B cell (primary cell): ENCODE results near the gene EML3. TPM values are rescaled to one million over a fixed set of nuclear protein-coding genes. Genes with fewer than 3 reads are reported as not detected.

Experiments used
- ATAC-seq: fragments of 200-7000 bp; cut with Tn5 transposase; one replicate; pipeline ENCODE4 v1.10.0; 2021; ENCODE audit warnings: low read depth, mild to moderate bottlenecking, moderate number of reproducible peaks, moderate library complexity
- CTCF ChIA-PET: fragments of 350-600 bp; sonication (Branson Sonifier 250); formaldehyde crosslinking; loops from one replicate; lab custom pipeline; 2021; ENCODE audit warnings: antibody characterized with exemption, inconsistent platforms; lab: Charles Lee
- POLR2A ChIA-PET: fragments of 350-600 bp; sonication (Branson Sonifier 250); formaldehyde crosslinking; loops from one replicate; lab custom pipeline; 2021; ENCODE audit warnings: antibody characterized with exemption; lab: Charles Lee
- DNase-seq: peaks from one replicate; pipeline ENCODE4 v3.0.0; 2013
- H2AFZ ChIP-seq: 2 replicates; pipeline ENCODE4 v1.6.1; 2012; ENCODE audit warnings: mild to moderate bottlenecking, low read depth, low read length; ENCODE audit not compliant: insufficient read depth, poor library complexity, severe bottlenecking
- H3K27ac ChIP-seq, 2 donors: 1 replicate in 1 of 2; 2 replicates in 1 of 2; pipeline ENCODE4 v1.5.1; 2012 to 2013; ENCODE audit warnings: low read length in 2 of 2, mild to moderate bottlenecking in 2 of 2, moderate library complexity in 1 of 2
- H3K27me3 ChIP-seq, 4 experiments: fragments of 200-600 bp in 1 of 4; sonication (generic) in 1 of 4; replicated peaks in 1 of 4; 1 replicate in 2 of 4; 2 replicates in 2 of 4; pipeline versions ENCODE4 v1.6.1 to v1.7.0; 2013 to 2016; ENCODE audit warnings: low read length in 3 of 4, mild to moderate bottlenecking in 2 of 4, mixed read lengths in 1 of 4, moderate library complexity in 1 of 4; ENCODE audit not compliant: insufficient read depth in 4 of 4, control insufficient read depth in 3 of 4; ENCODE audit errors: control extremely low read depth in 1 of 4
- H3K36me3 ChIP-seq, 2 experiments: replicated peaks in 1 of 2; 1 replicate in 1 of 2; 2 replicates in 1 of 2; pipeline versions ENCODE4 v1.6.1 to v1.7.1; 2013; ENCODE audit warnings: low read length in 1 of 2; ENCODE audit not compliant: insufficient read depth in 2 of 2, control insufficient read depth in 1 of 2; ENCODE audit errors: control extremely low read depth in 1 of 2, extremely low read depth in 1 of 2
- H3K4me1 ChIP-seq, 2 donors: fragments of 200-600 bp in 1 of 2; sonication (generic) in 1 of 2; 1 replicate in 1 of 2; 2 replicates in 1 of 2; pipeline versions ENCODE4 v1.5.1 to v1.6.1; 2013 to 2017; ENCODE audit warnings: low read length in 2 of 2; ENCODE audit not compliant: control insufficient read depth in 2 of 2, insufficient read depth in 2 of 2
- H3K4me2 ChIP-seq: replicated peaks from 2 replicates; pipeline ENCODE3; 2012; ENCODE audit warnings: mild to moderate bottlenecking, low read depth, low read length; ENCODE audit not compliant: poor library complexity, severe bottlenecking
- H3K4me3 ChIP-seq, 5 experiments: fragments of 200-600 bp in 1 of 5; sonication (generic) in 1 of 5; 1 replicate in 3 of 5; 2 replicates in 2 of 5; pipeline versions ENCODE4 v1.5.1 to v1.7.0; 2011 to 2016; ENCODE audit warnings: low read length in 4 of 5, mild to moderate bottlenecking in 4 of 5, low read depth in 2 of 5, control low read depth in 1 of 5, moderate library complexity in 1 of 5; ENCODE audit not compliant: insufficient read depth in 1 of 5; ENCODE audit errors: control extremely low read depth in 1 of 5, extremely low read depth in 1 of 5
- H3K79me2 ChIP-seq: fragments of 200-600 bp; sonication (generic); one replicate; pipeline ENCODE4 v1.6.0; 2016; ENCODE audit warnings: low read length; ENCODE audit not compliant: control insufficient read depth, insufficient read depth
- H3K9ac ChIP-seq: fragments of 200-600 bp; sonication (generic); 2 replicates; pipeline ENCODE4 v1.6.1; 2017; ENCODE audit warnings: mild to moderate bottlenecking, low read length, moderate library complexity
- H3K9me3 ChIP-seq, 3 donors: one replicate each; pipeline versions ENCODE4 v1.6.1 to v1.7.1; 2013; ENCODE audit warnings: low read length in 2 of 3; ENCODE audit not compliant: control insufficient read depth in 2 of 3, insufficient read depth in 1 of 3; ENCODE audit errors: control extremely low read depth in 1 of 3
- H4K20me1 ChIP-seq: 2 replicates; pipeline ENCODE4 v1.6.0; 2012; ENCODE audit warnings: mild to moderate bottlenecking, low read length; ENCODE audit not compliant: insufficient read depth, control insufficient read depth, poor library complexity, severe bottlenecking
- H3K27ac Mint-ChIP-seq: one replicate; pipeline ENCODE4 v1.8.0; 2021; ENCODE audit warnings: mixed read lengths
- H3K27me3 Mint-ChIP-seq: one replicate; pipeline ENCODE4 v1.8.0; 2021; ENCODE audit warnings: mixed read lengths
- H3K4me1 Mint-ChIP-seq: one replicate; pipeline ENCODE4 v1.8.0; 2021; ENCODE audit warnings: mixed read lengths
- H3K4me3 Mint-ChIP-seq: one replicate; pipeline ENCODE4 v1.8.0; 2021; ENCODE audit warnings: mixed read lengths
- H3K9me3 Mint-ChIP-seq: one replicate; pipeline ENCODE4 v1.8.0; 2022; ENCODE audit warnings: mixed read lengths; ENCODE audit not compliant: insufficient read depth
- CTCF ChIP-seq: fragments of 200-600 bp; IDR thresholded peaks from one replicate; pipeline ENCODE4 v1.8.0; 2022; ENCODE audit warnings: antibody characterized with exemption, mild to moderate bottlenecking
- EZH2 ChIP-seq: IDR thresholded peaks from 2 replicates; pipeline ENCODE4 v1.6.1; 2012; ENCODE audit warnings: borderline replicate concordance, low read depth, mild to moderate bottlenecking, moderate library complexity, low read length; ENCODE audit not compliant: insufficient read depth, poor library complexity, severe bottlenecking
- WGBS: methylation state at CpG from one replicate; pipeline ENCODE4 v1.1.5; 2013; ENCODE audit warnings: missing lambda C conversion rate; ENCODE audit not compliant: insufficient coverage; 5-methylcytosine and 5-hydroxymethylcytosine counted together
- intact Hi-C: fragments of 100-400 bp; cut with micrococcal nuclease; formaldehyde crosslinking; loops from one replicate; pipeline ENCODE4 v1.10.0; 2022
- polyA plus RNA-seq: library from polyadenylated mRNA; depleted of rRNA; stranded (reverse); fragments of >200 nt; gene quantifications from 2 replicates; pipeline ENCODE4 v1.2.3, GENCODE V29; 2012
- total RNA-seq, 2 donors: library from RNA; stranded (reverse); fragments of 120-200 nt in 1 of 2; gene quantifications; 1 replicate in 1 of 2; 2 replicates in 1 of 2; pipeline versions ENCODE4 v1.2.3 to v1.2.4, GENCODE V29; 2013 to 2022

Gene EML3
- total and polyA plus RNA-seq, 2 donors (not counting 1 experiment from before 2014, with no cell fraction given), result 127 to 128 TPM

GRCh38 chr11:62559204-62559603 lies 53.4 kb downstream of the EML3 start:
- H3K79me2 ChIP-seq, result peaks cover 13% of the 10 kb centered on the region
- H3K27ac Mint-ChIP-seq, result peak overlapping the region; percentile 78
- H3K4me1 Mint-ChIP-seq, result peaks cover 49% of the 10 kb centered on the region
- no peak for ATAC-seq
- no peak for TF ChIP-seq EZH2
- TF ChIP-seq CTCF, result no peak
- peaks cover 37 to 55% of the 10 kb centered on the region in 2 donors for H3K4me1 ChIP-seq
- peaks cover 10 to 36% of the 10 kb centered on the region in 2 experiments for H3K36me3 ChIP-seq
- CTCF ChIA-PET, result interaction anchor here (0.6 to 13.2 kb wide), 15 partner anchors 8 to 164 kb away, joined by 3 to 376 read pairs (median 9); partner anchors contain the start of genes AHNAK and EEF1G
- H3K4me3 ChIP-seq, result no peak overlapping the region
- no peak overlapping the region for H3K9ac ChIP-seq
- no peak overlapping the region for H3K4me2 ChIP-seq
- no peaks in the 10 kb centered on the region for H3K27me3 Mint-ChIP-seq
- DNase-seq, result no peak
- peak overlapping the region in 1 of 2 donors; percentile 98 for H3K27ac ChIP-seq
- no peaks in the 10 kb centered on the region for H3K9me3 Mint-ChIP-seq
- H3K27me3 ChIP-seq, result no peaks in the 10 kb centered on the region
- peak overlapping the region; percentile 34 for H3K4me3 Mint-ChIP-seq
- H2AFZ ChIP-seq, result no peak overlapping the region
- intact Hi-C loops, result loop anchor here (5.0 kb wide), 1 partner anchor 283 kb away; no protein-coding TSS in a partner anchor
- no peaks in the 10 kb centered on the region for H3K9me3 ChIP-seq
- peaks cover 15% of the 10 kb centered on the region for H4K20me1 ChIP-seq
- 94% methylated on average over 5 of the region's 8 CpGs for WGBS
- POLR2A ChIA-PET, result interaction anchor here (9.3 kb wide), 1 partner anchor 17 kb away, joined by 119 read pairs; no protein-coding TSS in a partner anchor

- ChIA-PET CTCF (interaction anchor here (0.6 to 13.2 kb wide), 11 partner anchors 9 to 164 kb away, joined by 3 to 376 read pairs (median 5); no protein-coding TSS in a partner anchor), POLR2A (interaction anchor here (9.3 kb wide), 1 partner anchor 16 kb away, joined by 119 read pairs; no protein-coding TSS in a partner anchor)
- H3K4me1 Mint-ChIP-seq, result peaks cover 54% of the 10 kb centered on the region
- peaks cover 43 to 60% of the 10 kb centered on the region in 2 donors for H3K4me1 ChIP-seq
- TF ChIP-seq CTCF (no peak), EZH2 (no peak)
- WGBS, result 100% methylated on average over 1 of the region's 9 CpGs
- H3K27ac ChIP-seq, result peak overlapping the region; percentile 98 to 99
- ATAC-seq, result no peak
- H3K27me3 Mint-ChIP-seq, result no peaks in the 10 kb centered on the region
- H3K27ac Mint-ChIP-seq, result no peak overlapping the region
- no peak overlapping the region for H3K4me3 ChIP-seq
- no peaks in the 10 kb centered on the region for H3K9me3 ChIP-seq
- peaks cover 10 to 32% of the 10 kb centered on the region in 2 experiments for H3K36me3 ChIP-seq
- DNase-seq, result no peak
- no peak overlapping the region for H3K4me2 ChIP-seq
- H2AFZ ChIP-seq, result no peak overlapping the region
- H4K20me1 ChIP-seq, result peaks cover 13% of the 10 kb centered on the region
- H3K79me2 ChIP-seq, result peaks cover 18% of the 10 kb centered on the region
- H3K4me3 Mint-ChIP-seq, result no peak overlapping the region
- H3K9ac ChIP-seq, result no peak overlapping the region
- H3K27me3 ChIP-seq, result no peaks in the 10 kb centered on the region
- H3K9me3 Mint-ChIP-seq, result no peaks in the 10 kb centered on the region
- intact Hi-C loops, result loop anchor here (5.0 kb wide), 1 partner anchor 284 kb away; no protein-coding TSS in a partner anchor
Measured at GRCh38 chr11:62558669-62559068, 53.9 kb downstream of the EML3 start.
